ENCODE data around the gene NKPD1. TPM values are rescaled to one million over a fixed set of nuclear protein-coding genes. Genes with fewer than 3 reads are reported as not detected.

Gene NKPD1
- total RNA-seq, 2 experiments from 2014 or later = 0.09 to 0.11 TPM

DNA sequence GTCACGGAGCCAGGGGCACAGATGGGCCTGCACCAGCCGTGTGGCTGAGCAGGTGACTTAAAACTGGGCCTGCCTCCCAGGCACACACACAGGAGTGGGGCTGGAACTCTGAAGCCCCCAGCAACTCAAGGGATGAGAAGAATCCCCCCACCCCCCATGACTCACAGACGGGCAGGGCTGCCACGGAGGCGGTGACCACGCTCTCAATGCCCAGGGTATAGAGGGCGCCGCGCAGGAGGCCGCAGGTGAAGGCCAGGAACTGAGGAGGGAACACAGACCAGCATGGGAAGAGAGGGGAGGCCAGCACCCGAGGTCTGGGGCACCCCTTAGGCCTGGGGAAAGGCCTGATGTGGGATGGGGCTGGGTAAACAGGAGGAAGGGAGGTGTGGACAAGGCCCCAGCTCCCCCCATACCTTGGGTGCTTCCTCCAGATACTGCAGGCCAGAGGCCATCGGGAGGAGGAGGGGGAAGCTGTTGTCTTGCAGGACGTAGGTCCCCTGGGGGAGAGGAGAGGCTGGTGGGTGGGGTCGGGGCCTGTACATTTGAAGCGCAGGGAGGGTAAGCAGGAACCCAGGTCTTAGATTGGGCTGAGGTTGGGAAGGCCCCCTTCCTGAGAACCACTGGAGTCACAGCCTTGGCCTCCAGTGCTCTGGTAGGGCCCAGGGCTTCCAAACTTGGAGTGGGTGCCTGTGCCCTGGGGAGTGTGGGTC lies 3.1 kb upstream of the NKPD1 start:
- Mint-ChIP-seq H3K27me3 (no peaks in the 10 kb centered on the region), H3K4me3 (no peak overlapping the region), H3K36me3 (ENCODE audit: low read depth) (no peaks in the 10 kb centered on the region), H3K27ac (peak overlapping the region; percentile 19), H3K9me3 (ENCODE audit: low read depth) (no peaks in the 10 kb centered on the region), H3K4me1 (peaks cover 11% of the 10 kb centered on the region)
- intact Hi-C loops (cut with DNase I, micrococcal nuclease) = no loop called here
- ChIA-PET POLR2A (no interaction called here), CTCF (interaction anchor here (1.4 kb wide), 1 partner anchor 72 kb away, joined by 5 read pairs; the partner anchor contains the start of gene PPP1R37)
- ATAC-seq = no peak
- no peak for DNase-seq

DNA sequence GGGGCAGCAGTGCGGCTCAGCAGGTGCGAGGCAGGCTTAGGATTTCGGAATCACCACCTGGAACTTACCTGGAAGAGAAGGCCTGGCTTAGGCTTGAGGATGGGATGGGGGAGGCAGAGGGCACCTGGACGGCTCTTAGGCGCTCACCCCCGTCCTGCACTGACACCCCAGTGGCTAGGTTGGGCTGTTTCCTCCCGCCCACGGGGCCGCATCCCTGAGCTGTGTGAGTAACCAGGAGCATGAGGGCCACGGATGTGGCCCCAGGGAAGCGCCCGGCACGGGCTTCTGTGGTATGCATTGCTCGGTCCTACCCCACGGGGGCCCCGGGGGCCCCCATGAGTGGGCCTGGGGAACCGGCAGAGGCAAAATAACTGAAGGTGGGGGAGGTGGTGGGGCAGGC lies 2.4 kb upstream of the NKPD1 start:
- peaks cover 11% of the 10 kb centered on the region for H3K4me1 Mint-ChIP-seq
- ChIA-PET CTCF (no interaction called here), POLR2A (no interaction called here)
- no peak overlapping the region for H3K27ac Mint-ChIP-seq
- intact Hi-C loops (cut with DNase I, micrococcal nuclease) = no loop called here
- no peaks in the 10 kb centered on the region for H3K27me3 Mint-ChIP-seq
- H3K36me3 Mint-ChIP-seq (ENCODE audit: low read depth) = no peaks in the 10 kb centered on the region
- H3K9me3 Mint-ChIP-seq (ENCODE audit: low read depth) = no peaks in the 10 kb centered on the region
- ATAC-seq (no peak), DNase-seq (no peak)
- no peak overlapping the region for H3K4me3 Mint-ChIP-seq

DNA sequence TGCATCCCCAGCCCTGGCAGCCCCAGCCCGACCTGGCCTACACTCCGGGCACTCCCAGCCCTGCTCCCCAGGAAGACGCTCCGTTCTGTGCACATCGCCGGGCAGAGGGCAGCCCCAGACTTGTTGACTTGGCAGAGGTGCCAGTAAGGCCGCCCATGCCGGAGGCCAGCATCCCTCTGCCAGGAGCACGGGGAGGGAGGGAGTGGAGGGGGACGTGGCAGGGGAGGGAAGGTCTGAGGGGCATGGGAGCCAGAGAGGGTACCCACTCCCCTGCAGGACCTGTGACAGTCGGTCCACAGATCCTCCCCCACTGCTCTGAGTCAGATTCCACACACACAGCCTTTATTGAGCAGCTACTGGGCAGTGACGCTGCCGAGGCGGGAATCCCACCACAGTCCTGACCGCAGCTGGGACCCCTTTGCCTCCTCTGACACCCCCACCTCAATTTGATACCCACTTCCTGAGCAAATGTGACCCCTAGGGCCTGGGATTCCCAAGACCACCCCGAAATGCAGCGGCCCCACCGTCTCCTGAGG lies 1.9 kb upstream of the NKPD1 start:
- Mint-ChIP-seq H3K4me1 (peaks cover 11% of the 10 kb centered on the region), H3K4me3 (no peak overlapping the region), H3K9me3 (ENCODE audit: low read depth) (no peaks in the 10 kb centered on the region), H3K36me3 (ENCODE audit: low read depth) (no peaks in the 10 kb centered on the region), H3K27me3 (no peaks in the 10 kb centered on the region), H3K27ac (no peak overlapping the region)
- intact Hi-C loops (cut with DNase I, micrococcal nuclease) = no loop called here
- ChIA-PET POLR2A (no interaction called here), CTCF (no interaction called here)
- no peak for DNase-seq
- ATAC-seq = no peak

DNA sequence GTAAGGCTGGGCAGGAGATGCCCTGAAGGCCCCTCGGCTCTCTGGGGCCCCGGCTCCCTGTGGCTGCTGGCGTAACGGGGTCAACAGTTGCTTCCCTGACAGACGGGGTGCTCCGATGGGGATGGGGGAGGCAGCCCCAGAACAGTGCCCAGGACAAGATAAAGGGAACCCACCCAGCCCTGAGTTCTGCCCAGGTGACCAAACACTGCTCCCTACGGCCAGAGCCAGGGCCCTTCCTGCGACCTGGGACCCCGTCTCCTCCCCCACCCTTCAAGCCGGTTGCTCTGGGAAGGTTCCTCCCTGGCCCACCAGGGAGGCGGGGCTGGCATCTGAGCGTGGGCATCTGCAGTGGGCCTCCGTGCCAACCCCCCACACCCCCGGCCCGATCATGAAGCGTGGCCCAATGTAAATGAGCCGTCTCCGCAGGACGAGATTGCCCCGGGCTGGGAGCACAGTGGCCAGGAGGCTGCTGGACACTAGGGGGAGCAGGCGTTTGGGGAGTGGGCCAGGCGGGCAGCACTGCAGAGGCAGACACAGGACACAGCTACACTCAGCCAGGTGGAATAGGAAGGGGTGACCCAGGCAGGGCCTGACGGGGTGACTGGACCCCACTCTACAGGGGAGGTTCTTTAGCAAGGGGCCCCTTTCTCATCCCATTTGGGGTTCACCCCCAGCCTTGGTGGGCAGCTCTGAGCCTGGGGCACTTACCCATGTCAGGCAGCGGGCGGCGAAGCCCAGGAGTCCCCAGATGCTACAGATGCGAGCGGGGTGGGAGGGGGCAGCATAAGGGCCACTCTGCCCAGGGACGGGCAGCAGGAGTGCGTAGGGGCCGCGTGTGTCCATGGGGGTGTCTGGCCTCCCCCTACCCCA lies 1.2 kb upstream of the NKPD1 start:
- H3K4me1 Mint-ChIP-seq = peaks cover 11% of the 10 kb centered on the region
- H3K9me3 Mint-ChIP-seq (ENCODE audit: low read depth) = no peaks in the 10 kb centered on the region
- CTCF ChIA-PET = no interaction called here
- ATAC-seq (no peak), DNase-seq (no peak)
- intact Hi-C loops (cut with DNase I, micrococcal nuclease) = no loop called here
- no peak overlapping the region for H3K27ac Mint-ChIP-seq
- POLR2A ChIA-PET = no interaction called here
- no peaks in the 10 kb centered on the region for H3K36me3 Mint-ChIP-seq (ENCODE audit: low read depth)
- H3K27me3 Mint-ChIP-seq = peaks cover 4% of the 10 kb centered on the region
- H3K4me3 Mint-ChIP-seq = no peak overlapping the region

DNA sequence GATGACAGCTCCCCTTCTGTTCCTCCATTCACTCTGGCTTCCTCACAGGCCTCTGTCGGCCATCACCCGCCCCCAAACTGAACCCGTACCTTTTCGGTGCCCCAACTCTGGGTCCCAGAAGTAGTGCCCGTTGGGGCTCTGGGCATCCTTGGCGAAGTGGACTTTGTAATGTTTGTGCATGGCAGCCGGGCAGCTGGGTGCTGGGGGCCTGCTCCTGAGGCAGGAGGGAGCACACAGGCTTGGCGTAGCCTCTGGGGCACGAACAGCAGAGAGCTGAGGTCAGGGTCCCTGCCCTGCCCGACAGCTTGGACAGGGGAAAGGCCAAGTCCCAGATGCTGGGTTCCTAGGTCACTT lies 834 bp downstream of the NKPD1 start:
- no peaks in the 10 kb centered on the region for H3K36me3 Mint-ChIP-seq (ENCODE audit: low read depth)
- H3K27ac Mint-ChIP-seq = no peak overlapping the region
- no peak for DNase-seq
- peaks cover 7% of the 10 kb centered on the region for H3K27me3 Mint-ChIP-seq
- no peaks in the 10 kb centered on the region for H3K9me3 Mint-ChIP-seq (ENCODE audit: low read depth)
- ChIA-PET POLR2A (interaction anchor here (0.5 to 1.2 kb wide), 2 partner anchors 11 to 18 kb away, joined by 3 to 4 read pairs; partner anchors contain the start of genes BLOC1S3 and TRAPPC6A), CTCF (no interaction called here)
- peaks cover 9% of the 10 kb centered on the region for H3K4me1 Mint-ChIP-seq
- intact Hi-C loops (cut with DNase I, micrococcal nuclease) = no loop called here
- H3K4me3 Mint-ChIP-seq = no peak overlapping the region
- ATAC-seq = no peak

DNA sequence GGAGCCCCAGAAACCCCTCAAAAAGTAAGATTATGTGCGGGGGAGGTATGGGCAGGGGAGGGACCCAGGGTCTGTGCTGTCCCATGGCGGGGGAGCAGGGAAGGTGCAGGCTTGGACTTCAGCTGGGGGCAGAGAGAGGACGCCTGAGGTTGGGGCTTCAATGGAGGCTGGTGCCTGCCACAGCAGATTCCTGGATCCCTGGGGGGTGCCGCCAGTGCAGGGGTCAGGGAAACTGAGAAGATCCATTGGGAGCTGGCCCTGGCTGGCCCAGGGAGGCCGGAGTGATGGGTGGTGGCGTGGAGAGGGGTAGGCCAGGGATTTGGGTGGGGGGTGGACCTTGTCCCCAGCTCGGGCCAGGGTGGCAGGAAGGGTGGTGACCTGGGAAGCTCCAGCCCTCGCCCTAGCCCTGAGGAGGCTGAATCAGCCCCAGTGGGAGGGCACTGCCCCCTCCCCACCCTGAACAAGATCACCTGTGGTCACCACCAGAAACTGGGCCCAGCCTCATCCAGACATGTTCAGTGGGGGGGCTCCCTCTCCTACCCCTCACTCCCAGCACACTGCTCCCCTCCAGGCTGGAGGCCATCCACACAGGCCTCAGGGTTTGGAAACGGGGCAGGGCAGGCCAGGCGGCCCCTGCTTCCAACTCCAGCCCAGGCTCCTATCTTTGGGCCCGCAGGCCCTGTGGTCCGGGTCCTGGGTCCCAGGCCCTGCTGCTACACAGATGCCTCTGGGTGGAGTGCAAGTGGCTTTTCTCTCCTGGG lies 1.4 kb downstream of the NKPD1 start:
- DNase-seq (no peak), ATAC-seq (no peak)
- Mint-ChIP-seq H3K4me3 (no peak overlapping the region), H3K27ac (no peak overlapping the region), H3K36me3 (ENCODE audit: low read depth) (no peaks in the 10 kb centered on the region), H3K27me3 (peaks cover 8% of the 10 kb centered on the region), H3K4me1 (peaks cover 9% of the 10 kb centered on the region), H3K9me3 (ENCODE audit: low read depth) (no peaks in the 10 kb centered on the region)
- POLR2A ChIA-PET = interaction anchor here (0.5 to 1.2 kb wide), 2 partner anchors 10 to 19 kb away, joined by 3 to 4 read pairs; partner anchors contain the start of genes BLOC1S3 and TRAPPC6A
- CTCF ChIA-PET = no interaction called here
- intact Hi-C loops (cut with DNase I, micrococcal nuclease) = no loop called here

DNA sequence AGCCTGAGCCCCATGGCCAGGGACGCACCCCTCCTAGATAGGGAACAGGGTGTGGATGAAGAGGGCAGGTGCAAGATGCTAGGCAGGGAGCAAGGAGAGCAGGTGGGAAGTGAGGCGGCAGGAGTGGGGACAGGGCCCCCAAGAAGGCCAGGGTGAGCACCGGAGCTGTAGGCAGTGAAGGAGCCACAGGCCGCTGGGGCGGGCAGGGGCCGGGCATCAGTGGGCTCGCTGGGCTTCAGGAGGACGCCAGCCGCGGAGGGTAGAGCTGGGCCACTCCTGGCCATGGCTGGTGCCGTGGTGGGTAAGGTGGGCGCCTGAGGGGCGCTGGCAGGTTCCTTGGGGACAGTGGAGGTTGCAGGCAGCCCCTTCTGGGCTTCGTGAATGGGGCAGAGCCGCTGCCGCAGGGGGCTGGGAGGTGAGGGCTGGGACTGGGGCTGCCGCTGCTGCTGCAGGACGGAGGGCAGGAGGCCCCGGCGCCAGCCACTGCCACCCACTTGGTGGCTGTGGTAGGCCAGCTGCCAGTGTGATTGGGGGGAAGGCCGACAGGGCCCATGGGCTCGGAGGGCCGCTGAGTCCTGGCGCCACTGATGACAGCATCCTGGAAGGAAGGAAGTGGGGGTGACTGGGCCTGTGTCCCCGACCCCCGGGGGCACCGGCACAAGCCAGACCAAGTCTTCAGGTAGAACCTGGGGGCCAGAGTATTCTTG lies 2.1 kb downstream of the NKPD1 start:
- peaks cover 8% of the 10 kb centered on the region for H3K4me1 Mint-ChIP-seq
- CTCF ChIA-PET = no interaction called here

DNA sequence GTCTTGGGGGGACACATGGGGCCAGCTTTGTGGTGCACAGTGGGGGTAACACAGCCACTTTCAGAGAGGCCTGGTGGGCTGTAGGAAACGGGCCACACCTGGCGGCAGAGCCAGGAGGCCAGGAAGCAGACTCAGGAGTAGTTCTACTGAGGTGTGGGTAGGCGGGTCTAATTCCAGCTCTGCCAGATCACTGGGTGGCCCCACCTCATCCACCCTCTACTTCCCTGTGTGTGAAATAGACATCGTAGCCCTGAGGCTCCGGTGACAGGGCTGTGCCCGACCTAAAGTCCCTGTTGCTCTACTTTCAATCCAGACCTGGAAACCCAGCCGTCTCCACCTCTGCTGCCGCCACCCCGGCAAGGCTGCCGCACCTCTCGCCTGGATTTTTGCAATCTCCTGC lies 4.0 kb downstream of the NKPD1 start:
- ATAC-seq = no peak
- CTCF ChIA-PET = no interaction called here
- Mint-ChIP-seq H3K27ac (no peak overlapping the region), H3K9me3 (ENCODE audit: low read depth) (no peaks in the 10 kb centered on the region), H3K4me1 (peaks cover 14% of the 10 kb centered on the region), H3K4me3 (no peak overlapping the region), H3K27me3 (peaks cover 22% of the 10 kb centered on the region), H3K36me3 (ENCODE audit: low read depth) (peaks cover 4% of the 10 kb centered on the region)
- intact Hi-C loops (cut with DNase I, micrococcal nuclease) = no loop called here
- no peak for DNase-seq
- POLR2A ChIA-PET = no interaction called here

More for the DNA sequence above, 2.1 kb downstream of the NKPD1 start:
- H3K36me3 Mint-ChIP-seq (ENCODE audit: low read depth) = no peaks in the 10 kb centered on the region
- DNase-seq (no peak), ATAC-seq (no peak)
- no peak overlapping the region for H3K27ac Mint-ChIP-seq
- peaks cover 15% of the 10 kb centered on the region for H3K27me3 Mint-ChIP-seq
- no peak overlapping the region for H3K4me3 Mint-ChIP-seq
- POLR2A ChIA-PET = interaction anchor here (0.6 kb wide), 1 partner anchor 40 kb away, joined by 3 read pairs; no protein-coding TSS in a partner anchor
- no peaks in the 10 kb centered on the region for H3K9me3 Mint-ChIP-seq (ENCODE audit: low read depth)
- intact Hi-C loops (cut with DNase I, micrococcal nuclease) = no loop called here

DNA sequence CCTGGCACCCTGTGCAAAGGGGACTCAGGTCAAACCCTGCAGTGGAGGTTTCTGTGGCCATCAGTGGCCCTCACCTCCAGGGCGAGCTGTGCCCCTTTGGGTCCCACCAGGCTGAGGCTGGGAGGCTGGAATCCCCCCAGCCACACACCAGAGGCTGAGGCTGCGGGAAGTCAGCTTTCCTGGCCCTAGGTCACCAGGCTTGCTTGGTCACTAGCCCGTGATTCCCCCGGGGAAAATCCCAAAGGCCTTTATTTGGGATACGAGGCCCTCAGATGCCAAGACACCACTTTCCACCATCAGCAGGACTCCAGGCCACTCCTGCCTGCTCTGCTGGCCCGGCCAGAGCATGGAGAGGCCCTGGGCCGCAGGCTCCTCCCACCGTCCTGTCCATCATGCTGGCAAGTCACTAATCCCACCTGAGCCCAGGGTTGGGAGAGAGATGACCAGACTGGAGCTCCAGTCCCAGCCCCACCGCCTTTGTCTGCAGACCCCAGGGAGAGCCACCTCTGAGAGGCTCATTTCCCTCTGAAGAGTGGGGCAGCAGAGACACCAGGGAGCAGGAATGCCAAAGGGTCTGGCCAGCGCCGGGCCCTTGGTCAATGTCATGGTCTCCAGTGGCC lies 4.7 kb downstream of the NKPD1 start:
- Mint-ChIP-seq H3K36me3 (ENCODE audit: low read depth) (peaks cover 8% of the 10 kb centered on the region), H3K27ac (no peak overlapping the region), H3K4me1 (peaks cover 16% of the 10 kb centered on the region), H3K27me3 (peaks cover 26% of the 10 kb centered on the region), H3K4me3 (no peak overlapping the region), H3K9me3 (ENCODE audit: low read depth) (no peaks in the 10 kb centered on the region)
- ATAC-seq (no peak), DNase-seq (no peak)
- intact Hi-C loops (cut with DNase I, micrococcal nuclease) = no loop called here
- ChIA-PET CTCF (interaction anchor here (0.6 kb wide), 1 partner anchor 58 kb away, joined by 3 read pairs; no protein-coding TSS in a partner anchor), POLR2A (no interaction called here)

DNA sequence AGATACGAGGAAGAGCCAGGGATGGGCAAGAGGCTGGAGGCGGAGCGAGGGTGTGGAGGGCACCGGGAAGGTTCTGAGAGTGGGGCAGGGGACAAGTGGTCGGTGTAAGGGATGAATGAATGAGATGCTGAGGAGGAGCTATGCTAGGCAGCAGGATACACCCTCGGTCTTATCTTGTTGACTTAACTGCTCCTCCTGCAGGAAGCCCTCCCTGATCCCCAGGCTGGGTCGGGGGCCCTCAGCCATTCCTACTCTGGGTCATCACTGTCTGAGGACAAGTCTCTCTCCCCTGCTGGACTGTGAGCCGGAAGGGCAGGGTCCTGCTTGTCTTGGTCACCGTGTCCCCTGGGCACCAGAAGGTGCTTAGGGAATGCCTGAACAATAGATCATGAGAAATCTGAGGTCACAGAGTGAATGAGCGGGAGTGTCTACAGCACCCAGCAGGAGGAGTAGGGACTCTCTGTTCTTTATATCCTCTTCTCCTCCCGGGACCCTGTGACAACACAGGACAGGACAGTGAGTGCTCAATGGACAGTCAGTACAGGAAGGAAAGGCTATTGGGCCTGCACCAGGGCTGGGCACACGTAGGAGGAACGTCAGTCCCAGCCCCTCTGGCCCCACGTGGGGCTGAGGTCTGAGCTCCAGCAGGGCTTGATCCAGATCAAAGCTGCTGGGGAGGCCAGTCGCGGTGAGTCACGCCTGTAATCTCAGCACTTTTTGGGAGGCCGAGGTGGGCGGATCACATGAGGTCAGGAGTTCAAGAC lies 6.5 kb downstream of the NKPD1 start:
- peak overlapping the region; percentile 28 for H3K4me3 Mint-ChIP-seq
- ChIA-PET POLR2A (interaction anchor here (0.6 to 1.7 kb wide), 2 partner anchors 24 to 36 kb away, joined by 3 to 4 read pairs; partner anchors contain the start of genes BLOC1S3 and TRAPPC6A), CTCF (no interaction called here)
- H3K27me3 Mint-ChIP-seq = peaks cover 26% of the 10 kb centered on the region
- intact Hi-C loops (cut with DNase I, micrococcal nuclease) = no loop called here
- H3K36me3 Mint-ChIP-seq (ENCODE audit: low read depth) = peaks cover 8% of the 10 kb centered on the region
- DNase-seq (peak; percentile 42), ATAC-seq (no peak)
- H3K9me3 Mint-ChIP-seq (ENCODE audit: low read depth) = no peaks in the 10 kb centered on the region
- H3K4me1 Mint-ChIP-seq = peaks cover 16% of the 10 kb centered on the region
- H3K27ac Mint-ChIP-seq = no peak overlapping the region

Measured in activated CD4-positive, alpha-beta T cell treated with anti-CD3 and anti-CD28 coated beads for 36 hours (primary cell).